Stomach (tissue), 4 donors: Measurements from ENCODE around the gene MNAT1.

Experiments used
- EP300 ChIP-seq: sonication (generic); formaldehyde crosslinking; IDR thresholded peaks from one replicate; pipeline ENCODE4 v1.6.1; 2017; ENCODE audit warnings: antibody characterized with exemption
- POLR2A ChIP-seq, 4 donors: fragments of 450-650 bp; IDR thresholded peaks; one replicate each; pipeline ENCODE4 v1.6.1; 2016; ENCODE audit warnings: antibody characterized with exemption in 4 of 4, control low read depth in 2 of 4, mild to moderate bottlenecking in 1 of 4, moderate library complexity in 1 of 4
- POLR2AphosphoS5 ChIP-seq, 3 donors: sonication (generic); formaldehyde crosslinking; IDR thresholded peaks; one replicate each; pipeline ENCODE4 v1.6.1; 2016; ENCODE audit warnings: antibody characterized with exemption in 3 of 3
- TF ChIP-seq, protein P1 (sequence below), 7 experiments: fragments of 450-650 bp in 4 of 7; fragments of 200-600 bp in 3 of 7; sonication (generic) in 3 of 7; IDR thresholded peaks; one replicate each; pipeline ENCODE4 v1.5.1; 2016 to 2019; ENCODE audit warnings: antibody characterized with exemption in 7 of 7, control low read depth in 2 of 7, mild to moderate bottlenecking in 1 of 7

DNA sequence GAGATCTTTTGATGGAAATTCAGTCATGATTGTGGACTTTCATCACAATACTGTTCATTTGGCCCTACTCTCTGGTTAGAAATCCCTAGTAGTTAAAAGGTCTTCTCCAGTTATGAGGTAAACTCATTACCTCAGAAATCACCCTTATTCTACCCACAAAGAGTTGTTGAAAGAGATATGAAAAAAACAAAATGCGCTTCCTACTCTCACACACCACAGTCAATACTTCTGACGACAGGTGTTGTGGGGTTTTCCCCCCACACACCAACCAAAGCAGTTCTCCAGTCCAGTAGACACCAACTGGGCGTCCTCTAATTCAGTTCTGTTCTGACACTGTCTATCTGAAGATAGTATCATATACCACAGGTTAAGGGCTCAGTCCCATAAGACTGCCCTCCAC is 191.4 kb downstream of the MNAT1 start:
- TF ChIP-seq, protein P1, sequence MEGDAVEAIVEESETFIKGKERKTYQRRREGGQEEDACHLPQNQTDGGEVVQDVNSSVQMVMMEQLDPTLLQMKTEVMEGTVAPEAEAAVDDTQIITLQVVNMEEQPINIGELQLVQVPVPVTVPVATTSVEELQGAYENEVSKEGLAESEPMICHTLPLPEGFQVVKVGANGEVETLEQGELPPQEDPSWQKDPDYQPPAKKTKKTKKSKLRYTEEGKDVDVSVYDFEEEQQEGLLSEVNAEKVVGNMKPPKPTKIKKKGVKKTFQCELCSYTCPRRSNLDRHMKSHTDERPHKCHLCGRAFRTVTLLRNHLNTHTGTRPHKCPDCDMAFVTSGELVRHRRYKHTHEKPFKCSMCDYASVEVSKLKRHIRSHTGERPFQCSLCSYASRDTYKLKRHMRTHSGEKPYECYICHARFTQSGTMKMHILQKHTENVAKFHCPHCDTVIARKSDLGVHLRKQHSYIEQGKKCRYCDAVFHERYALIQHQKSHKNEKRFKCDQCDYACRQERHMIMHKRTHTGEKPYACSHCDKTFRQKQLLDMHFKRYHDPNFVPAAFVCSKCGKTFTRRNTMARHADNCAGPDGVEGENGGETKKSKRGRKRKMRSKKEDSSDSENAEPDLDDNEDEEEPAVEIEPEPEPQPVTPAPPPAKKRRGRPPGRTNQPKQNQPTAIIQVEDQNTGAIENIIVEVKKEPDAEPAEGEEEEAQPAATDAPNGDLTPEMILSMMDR (IDR thresholded peaks at IDR 0.05) = no peak
- TF ChIP-seq EP300 (no peak), POLR2AphosphoS5 (IDR thresholded peaks at IDR 0.05) (no peak), POLR2A (IDR thresholded peaks at IDR 0.05) (no peak)
